Measurements from ENCODE around the gene ZBTB32. TPM values are rescaled to one million over a fixed set of nuclear protein-coding genes. Genes with fewer than 3 reads are reported as not detected.

Gene ZBTB32
- total and polyA plus RNA-seq, 7 donors, result 0.08 to 0.10 TPM; not detected in 5

GRCh38 chr19:35718345-35719041 is 14.1 kb downstream of the ZBTB32 start:
- Histone ChIP-seq H3K27ac (peak overlapping the region; percentile 89), H3K4me3 (peak overlapping the region; percentile 95), H3K27me3 (ENCODE audit: insufficient read depth in 3 of 3, low read length in 2 of 3) (no peaks in the 10 kb centered on the region), H3K36me3 (ENCODE audit: insufficient read depth in 1 of 2, low read depth in 1 of 2) (peaks cover 0 to 36% of the 10 kb centered on the region in 2 donors), H3K9me3 (no peaks in the 10 kb centered on the region), H3K4me1 (peaks cover 23% of the 10 kb centered on the region)
- 1% methylated on average over 37 to 42 of the region's 42 CpGs for WGBS, 3 donors
- ATAC-seq, result no peak
- intact Hi-C loops (cut with DNase I), result loop anchor here (1.0 to 5.0 kb wide), 3 partner anchors 71 to 213 kb away; partner anchors contain the start of genes COX6B1 (in 1 of the 2) and TMEM147 (in 1 of the 2)
- TF ChIP-seq, protein P1, sequence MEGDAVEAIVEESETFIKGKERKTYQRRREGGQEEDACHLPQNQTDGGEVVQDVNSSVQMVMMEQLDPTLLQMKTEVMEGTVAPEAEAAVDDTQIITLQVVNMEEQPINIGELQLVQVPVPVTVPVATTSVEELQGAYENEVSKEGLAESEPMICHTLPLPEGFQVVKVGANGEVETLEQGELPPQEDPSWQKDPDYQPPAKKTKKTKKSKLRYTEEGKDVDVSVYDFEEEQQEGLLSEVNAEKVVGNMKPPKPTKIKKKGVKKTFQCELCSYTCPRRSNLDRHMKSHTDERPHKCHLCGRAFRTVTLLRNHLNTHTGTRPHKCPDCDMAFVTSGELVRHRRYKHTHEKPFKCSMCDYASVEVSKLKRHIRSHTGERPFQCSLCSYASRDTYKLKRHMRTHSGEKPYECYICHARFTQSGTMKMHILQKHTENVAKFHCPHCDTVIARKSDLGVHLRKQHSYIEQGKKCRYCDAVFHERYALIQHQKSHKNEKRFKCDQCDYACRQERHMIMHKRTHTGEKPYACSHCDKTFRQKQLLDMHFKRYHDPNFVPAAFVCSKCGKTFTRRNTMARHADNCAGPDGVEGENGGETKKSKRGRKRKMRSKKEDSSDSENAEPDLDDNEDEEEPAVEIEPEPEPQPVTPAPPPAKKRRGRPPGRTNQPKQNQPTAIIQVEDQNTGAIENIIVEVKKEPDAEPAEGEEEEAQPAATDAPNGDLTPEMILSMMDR (IDR thresholded peaks at IDR 0.05), result no peak
- DNase-seq, result peak; percentile 40 to 70

- Histone ChIP-seq H3K36me3 (ENCODE audit: insufficient read depth in 1 of 2, low read depth in 1 of 2) (peaks cover 3 to 47% of the 10 kb centered on the region in 2 donors), H3K4me3 (peak overlapping the region; percentile 95), H3K4me1 (peaks cover 23% of the 10 kb centered on the region), H3K9me3 (no peaks in the 10 kb centered on the region), H3K27me3 (ENCODE audit: insufficient read depth in 3 of 3, low read length in 2 of 3) (no peaks in the 10 kb centered on the region), H3K27ac (peak overlapping the region; percentile 89)
- intact Hi-C loops (cut with DNase I), result loop anchor here (5.0 kb wide), 2 partner anchors 72 to 172 kb away; partner anchors contain the start of genes COX6B1 (in 1 of the 2) and TMEM147 (in 1 of the 2)
- TF ChIP-seq, protein P1 (IDR thresholded peaks at IDR 0.05), result no peak
- ATAC-seq (no peak), DNase-seq (no peak)
- WGBS, 3 donors, result 85 to 88% (median 85%) methylated on average over 32 of the region's 32 CpGs
These were observed 15.2 kb downstream of the ZBTB32 start for GRCh38 chr19:35719402-35720162.

DNA sequence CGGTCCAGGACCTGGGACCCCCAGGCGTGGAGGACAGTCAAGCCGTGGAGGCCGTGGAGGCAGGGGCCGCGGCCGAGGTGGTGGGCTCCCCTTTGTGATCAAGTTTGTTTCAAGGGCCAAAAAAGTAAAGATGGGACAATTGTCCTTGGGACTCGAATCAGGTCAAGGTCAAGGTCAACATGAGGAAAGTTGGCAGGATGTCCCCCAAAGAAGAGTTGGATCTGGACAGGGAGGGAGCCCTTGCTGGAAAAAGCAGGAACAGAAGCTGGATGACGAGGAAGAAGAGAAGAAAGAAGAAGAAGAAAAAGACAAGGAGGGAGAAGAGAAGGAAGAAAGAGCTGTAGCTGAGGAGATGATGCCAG is 15.8 kb downstream of the ZBTB32 start:
- DNase-seq, result no peak
- H3K36me3 ChIP-seq (ENCODE audit: insufficient read depth in 1 of 2, low read depth in 1 of 2), result peaks cover 3 to 53% of the 10 kb centered on the region in 2 donors
- H3K27me3 ChIP-seq (ENCODE audit: insufficient read depth in 3 of 3, low read length in 2 of 3), result no peaks in the 10 kb centered on the region
- H3K27ac ChIP-seq, result no peak overlapping the region
- H3K4me3 ChIP-seq, result no peak overlapping the region
- intact Hi-C loops (cut with DNase I), result no loop called here
- WGBS, 3 donors, result 90 to 91% (median 90%) methylated on average over 9 of the region's 9 CpGs
- no peak for ATAC-seq
- H3K9me3 ChIP-seq, result no peaks in the 10 kb centered on the region
- TF ChIP-seq, protein P1 (IDR thresholded peaks at IDR 0.05), result no peak
- H3K4me1 ChIP-seq, result peaks cover 23% of the 10 kb centered on the region

GRCh38 chr19:35720648-35721047 is 16.3 kb downstream of the ZBTB32 start:
- intact Hi-C loops (cut with DNase I), result no loop called here
- Histone ChIP-seq H3K36me3 (ENCODE audit: insufficient read depth in 1 of 2, low read depth in 1 of 2) (peaks cover 6 to 58% of the 10 kb centered on the region in 2 donors), H3K4me1 (peaks cover 18% of the 10 kb centered on the region), H3K27ac (no peak overlapping the region), H3K27me3 (ENCODE audit: insufficient read depth in 3 of 3, low read length in 2 of 3) (no peaks in the 10 kb centered on the region), H3K9me3 (no peaks in the 10 kb centered on the region), H3K4me3 (no peak overlapping the region)
- TF ChIP-seq, protein P1 (IDR thresholded peaks at IDR 0.05), result no peak
- ATAC-seq (no peak), DNase-seq (no peak)
- WGBS, 3 donors, result 81 to 86% (median 82%) methylated on average over 16 to 17 of the region's 17 CpGs
